GM06990 (cell line): ENCODE measurements around the gene SZRD1.

Experiments used
- DNase-seq: peaks from one replicate; pipeline ENCODE4 v3.0.0-alpha.2; 2011; ENCODE audit not compliant: insufficient read length; ENCODE audit errors: extremely low read depth
- H3K27me3 ChIP-seq: replicated peaks from 2 replicates; pipeline ENCODE4 v1.6.0; 2011; ENCODE audit warnings: low read length; ENCODE audit not compliant: control insufficient read depth, insufficient read depth
- H3K36me3 ChIP-seq: 2 replicates; pipeline ENCODE4 v1.5.1; 2011; ENCODE audit warnings: low read length; ENCODE audit not compliant: control insufficient read depth, insufficient read depth
- H3K4me3 ChIP-seq: replicated peaks from 2 replicates; pipeline ENCODE4 v1.5.1; 2011; ENCODE audit warnings: low read depth, mild to moderate bottlenecking, control low read depth, low read length
- TF ChIP-seq, protein P1 (sequence below): IDR thresholded peaks from 2 replicates; pipeline ENCODE4 v1.5.1; 2011; ENCODE audit warnings: low read length, control low read depth, mild to moderate bottlenecking, inconsistent platforms; ENCODE audit not compliant: insufficient read depth, poor library complexity, severe bottlenecking

Gene SZRD1

DNA sequence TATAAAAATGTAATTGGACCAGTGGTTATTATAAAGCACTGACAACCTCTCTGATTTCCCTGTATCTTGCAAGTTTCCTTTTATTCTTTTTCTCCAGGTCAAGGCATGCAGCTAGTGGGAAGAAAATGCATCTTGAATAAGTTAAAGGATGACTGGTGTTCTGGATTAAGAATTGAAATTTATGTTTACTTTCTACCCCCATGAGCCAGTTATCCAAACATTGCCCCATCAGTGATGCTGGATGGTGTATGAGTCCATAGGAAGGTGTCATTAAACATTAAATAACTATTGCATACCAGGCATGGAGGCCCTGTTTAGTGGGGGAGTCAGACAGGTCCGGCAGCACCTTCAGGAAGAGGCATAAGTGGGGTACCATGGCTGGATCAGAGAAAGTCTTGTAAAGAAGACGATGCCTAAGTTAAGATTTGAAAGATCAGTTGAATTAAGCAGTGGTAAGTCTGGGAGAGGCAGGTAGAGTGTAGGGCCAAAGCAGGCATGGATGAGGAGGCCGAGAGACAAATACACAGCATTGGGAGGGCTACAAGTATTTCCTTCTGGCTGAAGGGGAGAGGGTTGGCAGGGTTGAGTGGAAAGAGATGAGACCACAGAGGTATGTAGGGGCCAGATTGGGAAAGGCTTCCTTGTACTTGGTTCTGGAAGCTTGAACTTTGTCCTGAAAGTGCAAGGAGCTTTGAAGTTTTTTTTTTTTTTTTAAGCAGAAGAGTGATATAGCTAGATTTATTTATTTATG is 5.7 kb downstream of the SZRD1 start:
- TF ChIP-seq, protein P1, sequence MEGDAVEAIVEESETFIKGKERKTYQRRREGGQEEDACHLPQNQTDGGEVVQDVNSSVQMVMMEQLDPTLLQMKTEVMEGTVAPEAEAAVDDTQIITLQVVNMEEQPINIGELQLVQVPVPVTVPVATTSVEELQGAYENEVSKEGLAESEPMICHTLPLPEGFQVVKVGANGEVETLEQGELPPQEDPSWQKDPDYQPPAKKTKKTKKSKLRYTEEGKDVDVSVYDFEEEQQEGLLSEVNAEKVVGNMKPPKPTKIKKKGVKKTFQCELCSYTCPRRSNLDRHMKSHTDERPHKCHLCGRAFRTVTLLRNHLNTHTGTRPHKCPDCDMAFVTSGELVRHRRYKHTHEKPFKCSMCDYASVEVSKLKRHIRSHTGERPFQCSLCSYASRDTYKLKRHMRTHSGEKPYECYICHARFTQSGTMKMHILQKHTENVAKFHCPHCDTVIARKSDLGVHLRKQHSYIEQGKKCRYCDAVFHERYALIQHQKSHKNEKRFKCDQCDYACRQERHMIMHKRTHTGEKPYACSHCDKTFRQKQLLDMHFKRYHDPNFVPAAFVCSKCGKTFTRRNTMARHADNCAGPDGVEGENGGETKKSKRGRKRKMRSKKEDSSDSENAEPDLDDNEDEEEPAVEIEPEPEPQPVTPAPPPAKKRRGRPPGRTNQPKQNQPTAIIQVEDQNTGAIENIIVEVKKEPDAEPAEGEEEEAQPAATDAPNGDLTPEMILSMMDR, result no peak
- no peak for DNase-seq
- Histone ChIP-seq H3K27me3 (no peaks in the 10 kb centered on the region), H3K36me3 (no peaks in the 10 kb centered on the region; the same call in 1 of the 2 replicates), H3K4me3 (no peak overlapping the region)

DNA sequence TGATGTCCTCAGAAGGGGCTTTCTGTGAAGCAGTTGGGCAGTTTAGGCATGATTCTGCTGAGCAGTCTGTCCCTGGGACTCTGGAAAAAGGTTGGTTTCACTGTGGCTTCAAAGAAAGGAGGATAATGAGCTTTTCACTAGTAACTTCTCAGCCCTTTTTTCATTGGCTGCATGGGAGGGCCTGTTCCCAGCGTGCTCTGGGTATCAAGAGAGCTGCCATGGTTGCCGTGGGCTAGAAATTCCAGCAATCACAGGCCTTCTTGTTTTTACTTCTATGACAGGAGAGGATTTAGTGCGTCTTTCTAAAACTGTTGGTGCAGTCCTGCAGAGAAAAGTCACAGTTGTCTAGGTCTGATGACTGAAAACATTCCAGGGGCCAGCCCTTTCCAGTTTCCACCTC is 7.2 kb downstream of the SZRD1 start:
- no peak for DNase-seq
- no peaks in the 10 kb centered on the region; the same call in 1 of the 2 replicates for H3K36me3 ChIP-seq
- TF ChIP-seq, protein P1, result no peak

DNA sequence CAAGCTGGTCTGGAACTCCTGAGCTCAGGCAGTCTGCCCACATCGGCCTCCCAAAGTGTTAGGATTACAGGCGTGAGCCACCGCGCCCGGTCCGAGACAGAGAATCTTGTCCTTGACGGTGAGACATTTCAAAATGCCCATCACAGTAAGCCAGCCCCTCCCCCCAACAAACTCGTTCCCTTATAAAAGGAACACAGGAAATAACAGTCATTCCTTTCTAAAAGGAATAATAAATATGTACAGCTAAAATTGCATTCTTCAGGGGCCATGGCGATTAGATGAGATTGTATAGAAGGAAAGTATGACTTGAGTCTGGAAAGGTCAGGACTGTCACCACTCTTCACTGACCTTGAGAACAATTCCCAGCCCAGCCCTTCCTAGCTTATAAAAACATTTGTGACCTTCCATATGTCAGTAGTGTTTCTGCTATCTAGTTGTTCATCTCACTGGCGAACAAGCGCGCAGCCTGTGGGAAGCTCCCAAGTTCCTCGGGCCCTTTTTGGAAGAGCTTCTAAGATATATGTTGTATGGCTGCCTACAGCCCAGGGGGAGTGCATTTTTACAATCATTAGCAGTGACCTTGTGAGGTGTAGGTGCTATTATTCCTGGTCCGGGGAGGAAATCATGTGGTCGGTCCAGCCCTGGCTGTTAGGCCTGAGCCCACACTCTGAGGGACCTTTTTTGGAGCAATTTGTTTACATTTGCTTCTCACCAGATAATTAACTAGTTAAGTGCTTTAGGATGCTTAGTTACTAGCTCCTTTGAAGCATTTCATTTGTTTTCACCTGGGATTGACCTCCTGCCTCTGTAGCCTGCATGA is 8.7 kb downstream of the SZRD1 start:
- no peak for DNase-seq
- H3K27me3 ChIP-seq, result no peaks in the 10 kb centered on the region
- H3K36me3 ChIP-seq, result no peaks in the 10 kb centered on the region; the same call in 1 of the 2 replicates
- TF ChIP-seq, protein P1, result no peak
- no peak overlapping the region for H3K4me3 ChIP-seq

More for the DNA sequence above, 7.2 kb downstream of the SZRD1 start:
- H3K4me3 ChIP-seq, result no peak overlapping the region
- no peaks in the 10 kb centered on the region for H3K27me3 ChIP-seq

DNA sequence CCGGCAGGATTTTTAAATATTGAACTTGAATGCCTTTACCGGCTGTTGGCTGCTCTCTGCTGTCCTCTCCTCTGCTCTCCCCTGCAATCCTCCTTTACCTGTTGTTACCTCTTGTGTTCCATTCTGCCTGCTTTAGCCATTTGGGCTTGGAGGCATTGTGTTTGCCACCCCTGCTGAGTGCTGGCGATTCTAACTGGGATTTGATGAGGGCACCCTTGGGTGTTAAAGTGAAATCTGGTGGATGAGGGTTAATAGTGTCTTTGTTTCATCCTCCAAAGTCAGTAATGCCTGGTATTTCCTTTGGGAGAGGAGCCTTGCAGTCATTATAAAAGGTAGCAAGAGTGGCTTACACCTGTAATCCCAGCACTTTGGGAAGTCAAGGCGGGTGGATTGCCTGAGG is 9.9 kb downstream of the SZRD1 start:
- no peaks in the 10 kb centered on the region; the same call in 1 of the 2 replicates for H3K36me3 ChIP-seq
- H3K4me3 ChIP-seq, result no peak overlapping the region
- TF ChIP-seq, protein P1, result no peak
- H3K27me3 ChIP-seq, result no peaks in the 10 kb centered on the region
- DNase-seq, result no peak

DNA sequence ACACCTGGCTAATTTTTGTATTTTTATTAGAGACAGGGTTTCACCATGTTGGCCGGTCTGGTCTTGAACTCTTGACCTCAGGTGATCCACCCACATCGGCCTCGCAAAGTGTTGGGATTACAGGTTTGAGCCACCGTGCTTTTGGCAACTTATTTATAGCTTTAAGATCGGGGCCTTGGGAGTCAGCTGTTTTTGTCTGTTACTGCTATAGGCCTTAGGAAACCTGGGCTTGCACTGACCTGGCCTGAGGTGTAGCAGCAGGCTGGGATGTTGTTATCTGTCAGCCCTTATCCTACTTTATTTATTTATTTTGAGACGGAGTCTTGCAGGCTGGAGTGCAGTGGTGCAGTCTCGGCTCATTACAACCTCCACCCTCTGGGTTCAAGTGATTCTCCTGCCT is 11.4 kb downstream of the SZRD1 start:
- DNase-seq, result no peak
- Histone ChIP-seq H3K27me3 (no peaks in the 10 kb centered on the region), H3K36me3 (no peaks in the 10 kb centered on the region; the same call in 1 of the 2 replicates), H3K4me3 (no peak overlapping the region)
- TF ChIP-seq, protein P1, result no peak
